Stimulated activated CD8-positive, alpha-beta memory T cell treated with anti-CD3 and anti-CD28 coated beads, Interleukin-15, amount 100 ng/mL, for 1 hour (primary cell): ENCODE data around the gene UNC45B.
"Not testable (repeated sequence)": the region's sequence is repeated elsewhere in the genome, so short reads cannot be mapped to it uniquely, and the experiment has no call there.

Source experiments
- DNase-seq: peaks from one replicate; pipeline ENCODE4 v3.0.0-alpha.2; 2020; ENCODE audit warnings: low read depth

The UNC45B gene

DNA sequence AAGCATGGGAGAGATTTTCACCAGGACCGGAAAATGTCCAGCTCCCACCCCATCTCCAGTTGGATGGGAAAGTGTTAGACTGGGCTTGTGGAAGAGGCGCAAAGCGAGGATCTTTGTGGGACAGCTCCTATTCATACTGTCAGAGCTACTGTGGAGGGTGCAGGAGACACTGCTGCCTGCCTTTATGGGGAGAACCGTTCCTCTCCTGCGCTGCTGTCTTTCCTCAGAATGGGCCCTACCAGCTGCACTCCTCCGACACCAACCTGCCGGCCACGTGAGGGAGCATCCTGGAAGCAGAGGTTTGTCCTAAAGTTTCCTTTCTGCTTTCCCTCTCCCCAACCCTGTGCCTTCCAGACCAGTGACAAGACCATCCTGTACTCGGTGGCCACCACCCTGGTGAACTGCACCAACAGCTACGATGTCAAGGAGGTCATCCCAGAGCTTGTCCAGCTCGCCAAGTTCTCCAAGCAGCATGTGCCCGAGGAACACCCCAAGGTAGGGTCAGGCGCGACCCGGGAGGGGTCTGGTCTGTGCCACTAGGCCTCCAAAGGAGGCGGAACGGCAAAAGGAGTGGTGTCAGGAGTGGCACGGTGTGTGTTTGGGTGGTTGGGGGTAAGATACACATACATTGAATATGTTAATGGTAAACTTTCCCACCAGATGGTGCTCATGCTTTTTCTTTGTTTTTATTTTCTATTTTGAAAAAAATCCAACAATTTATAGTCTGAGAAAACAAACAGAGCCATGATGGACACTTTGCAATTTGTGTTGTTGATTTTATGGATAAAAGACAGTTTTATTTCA, 23.6 kb downstream of the UNC45B start:
- DNase-seq = no peak

DNA sequence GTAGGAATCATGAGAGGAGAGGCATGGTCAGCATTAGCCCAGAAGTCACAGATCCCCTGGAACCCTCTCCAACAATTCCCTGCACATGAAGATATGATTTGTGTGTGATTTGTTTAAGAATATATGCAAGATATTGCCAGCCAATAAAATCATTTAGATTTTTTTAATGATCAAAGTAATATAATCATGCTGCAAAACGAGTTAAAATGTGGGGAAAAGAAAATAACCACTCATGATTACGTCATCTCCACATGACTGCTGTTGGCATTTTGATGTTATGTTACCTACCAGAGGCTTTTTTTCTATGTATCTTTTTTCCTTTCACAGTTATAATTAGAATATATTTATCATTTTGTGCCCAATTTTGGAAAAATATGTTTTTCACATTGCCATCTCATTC, 24.2 kb downstream of the UNC45B start:
- DNase-seq = no peak

DNA sequence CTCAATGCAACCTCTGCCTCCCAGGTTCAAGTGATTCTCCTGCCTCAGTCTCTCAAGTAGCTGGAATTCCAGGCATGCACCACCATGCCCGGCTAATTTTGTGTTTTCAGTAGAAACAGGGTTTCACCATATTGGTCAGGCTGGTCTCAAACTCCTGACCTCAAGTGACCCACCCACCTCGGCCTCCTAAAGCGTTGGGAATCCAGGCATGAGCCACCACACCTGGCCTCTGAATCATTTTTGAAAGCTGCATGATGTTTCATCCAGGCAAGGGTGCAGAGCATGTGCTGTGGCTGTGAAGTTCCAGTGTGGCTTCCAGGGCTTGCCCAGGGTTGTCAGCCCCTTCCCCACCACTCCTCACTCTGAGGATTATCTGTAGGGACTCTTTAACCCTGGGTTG, 24.7 kb downstream of the UNC45B start:
- DNase-seq = not testable (repeated sequence)

DNA sequence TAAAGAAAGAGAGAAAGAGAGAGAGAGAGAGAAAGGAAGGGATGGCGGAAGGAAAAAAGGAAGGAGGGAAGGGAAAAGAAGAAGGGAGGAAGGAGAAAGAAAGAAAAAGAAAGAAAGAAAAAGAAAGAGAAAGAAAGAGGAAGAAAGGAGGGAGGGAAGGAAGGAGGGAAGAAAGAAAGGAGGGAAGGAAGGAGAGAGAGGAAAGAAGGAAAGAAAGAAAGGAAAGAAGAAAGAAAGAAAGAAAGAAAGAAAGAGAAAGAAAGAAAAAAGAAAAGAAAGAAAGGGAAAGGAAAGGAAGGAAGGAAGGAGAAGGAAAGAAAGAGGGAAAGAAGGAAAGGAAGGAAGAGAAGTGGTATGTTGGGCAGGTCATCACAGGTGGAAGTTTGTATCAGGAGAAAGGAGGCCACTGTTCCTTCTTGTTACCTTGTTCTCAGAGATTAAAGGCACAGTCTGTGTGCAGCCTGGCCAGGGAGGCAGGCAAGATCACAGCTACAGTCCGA, 27.3 kb downstream of the UNC45B start:
- no peak for DNase-seq

DNA sequence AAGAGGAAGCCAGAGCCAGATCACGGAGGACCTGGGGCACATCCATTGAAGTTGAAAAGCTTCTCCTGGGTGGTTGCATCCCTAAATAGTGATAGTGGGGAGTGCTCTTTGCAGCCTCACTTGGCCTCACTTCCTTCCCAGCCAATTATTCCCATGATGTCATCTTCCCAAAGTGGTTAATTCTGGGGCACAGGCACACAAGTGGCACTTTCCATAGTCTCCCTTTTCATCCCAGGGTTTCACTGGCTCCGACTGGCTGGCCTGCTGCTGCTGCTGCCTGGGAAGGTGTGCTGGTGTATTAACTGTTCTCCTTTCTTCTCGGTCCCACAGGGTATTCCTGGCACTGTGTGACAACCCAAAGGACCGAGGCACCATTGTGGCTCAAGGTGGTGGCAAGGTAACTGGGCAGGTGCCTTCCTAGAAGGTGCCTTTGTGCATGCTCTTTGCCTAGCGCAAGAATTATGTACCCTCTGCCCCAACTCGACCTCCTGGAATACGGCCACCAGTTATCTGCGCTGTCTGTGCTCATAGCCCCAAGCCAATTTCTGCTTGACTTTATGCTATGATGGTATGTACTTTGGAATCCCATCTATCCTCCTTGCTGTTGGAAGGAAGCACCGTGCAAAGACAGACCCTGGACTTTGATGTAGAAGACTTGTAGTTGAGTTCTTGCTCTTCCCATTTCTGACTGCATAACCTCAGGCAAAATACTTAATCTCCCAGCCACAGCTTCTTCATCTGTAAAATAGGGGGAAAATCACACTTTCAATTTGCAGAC, 28.2 kb downstream of the UNC45B start:
- DNase-seq = no peak

DNA sequence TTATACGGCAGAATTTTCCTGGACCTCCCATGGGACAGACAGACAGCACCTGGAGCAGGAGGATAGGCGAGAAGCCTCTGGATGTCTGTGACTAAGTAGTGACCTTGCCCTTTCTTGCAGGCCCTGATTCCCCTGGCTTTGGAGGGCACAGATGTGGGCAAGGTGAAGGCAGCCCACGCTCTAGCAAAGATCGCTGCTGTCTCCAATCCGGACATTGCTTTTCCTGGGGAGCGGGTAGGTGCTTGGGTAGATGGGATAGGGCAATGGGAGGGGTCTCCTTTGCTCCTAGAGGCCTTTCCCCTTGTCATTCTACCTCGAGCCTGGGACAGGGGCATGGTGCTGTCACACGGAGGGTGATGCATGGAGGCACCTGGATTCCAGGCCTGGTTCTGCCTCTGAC, 29.3 kb downstream of the UNC45B start:
- DNase-seq = no peak

DNA sequence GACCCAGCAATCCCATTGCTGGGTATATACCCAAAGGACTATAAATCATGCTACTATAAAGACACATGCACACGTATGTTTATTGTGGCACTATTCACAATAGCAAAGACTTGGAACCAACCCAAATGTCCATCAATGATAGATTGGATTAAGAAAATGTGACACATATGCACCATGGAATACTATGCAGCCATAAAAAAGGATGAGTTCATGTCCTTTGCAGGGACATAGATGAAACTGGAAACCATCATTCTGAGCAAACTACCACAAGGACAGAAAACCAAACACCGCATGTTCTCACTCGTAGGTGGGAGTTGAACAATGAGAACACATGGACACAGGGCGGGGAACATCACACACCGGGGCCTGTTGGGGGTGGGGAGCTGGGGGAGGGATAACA, 31.8 kb downstream of the UNC45B start:
- not testable (repeated sequence) for DNase-seq

DNA sequence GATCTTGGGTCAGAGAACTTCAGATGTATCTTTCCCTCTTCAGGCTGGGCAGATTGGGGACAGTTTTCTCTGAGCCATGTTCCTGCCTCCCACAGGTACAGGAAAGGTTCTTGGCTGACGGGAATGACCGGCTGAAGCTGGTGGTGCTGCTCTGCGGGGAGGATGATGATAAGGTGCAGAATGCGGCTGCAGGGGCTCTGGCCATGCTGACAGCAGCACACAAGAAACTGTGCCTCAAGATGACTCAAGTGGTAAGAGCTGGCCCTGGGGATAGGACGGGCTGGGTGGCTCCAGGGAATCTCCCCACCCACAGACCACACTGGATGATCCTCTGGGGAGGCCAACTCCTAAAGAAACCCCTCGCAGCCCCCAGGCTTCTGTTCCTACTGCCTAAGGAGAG, 35.7 kb downstream of the UNC45B start:
- DNase-seq = no peak

DNA sequence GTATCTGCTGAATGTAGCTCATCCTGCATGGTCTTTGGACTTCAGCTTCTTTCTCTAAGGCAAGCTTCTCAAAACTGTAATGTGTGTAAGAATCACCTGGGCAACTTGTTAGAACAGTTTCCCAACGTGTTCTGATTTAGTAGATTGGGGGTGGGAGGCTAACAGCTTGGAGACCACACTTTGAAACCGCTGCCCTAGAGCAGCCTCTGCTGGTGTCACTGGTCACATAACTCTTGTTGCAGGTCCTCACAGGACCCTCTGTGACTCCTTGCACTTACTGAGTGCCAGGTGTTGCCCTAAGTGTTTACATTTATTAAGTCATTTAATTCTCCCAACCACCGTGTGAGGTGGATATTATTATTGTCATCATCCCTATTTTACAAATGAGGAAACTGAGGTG, 36.7 kb downstream of the UNC45B start:
- no peak for DNase-seq

DNA sequence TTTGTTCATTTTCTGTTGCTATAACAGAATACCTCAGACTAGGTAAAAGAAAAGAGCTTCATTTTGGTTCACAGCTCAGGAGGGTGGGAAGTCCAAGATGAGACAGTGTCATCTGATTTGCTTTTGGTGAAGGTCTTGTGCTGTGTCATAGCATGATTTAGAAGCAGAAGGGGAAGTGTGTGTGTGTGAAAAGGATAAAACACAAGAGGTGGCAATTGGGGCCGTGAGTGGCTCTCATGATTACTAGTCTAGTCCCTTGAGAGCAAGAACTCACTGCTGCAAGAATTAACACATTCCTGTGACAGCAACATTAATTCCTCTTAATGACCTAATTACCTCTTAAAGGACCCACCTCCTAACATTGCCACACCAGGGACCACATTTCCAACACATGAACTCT, 38.2 kb downstream of the UNC45B start:
- no peak for DNase-seq

DNA sequence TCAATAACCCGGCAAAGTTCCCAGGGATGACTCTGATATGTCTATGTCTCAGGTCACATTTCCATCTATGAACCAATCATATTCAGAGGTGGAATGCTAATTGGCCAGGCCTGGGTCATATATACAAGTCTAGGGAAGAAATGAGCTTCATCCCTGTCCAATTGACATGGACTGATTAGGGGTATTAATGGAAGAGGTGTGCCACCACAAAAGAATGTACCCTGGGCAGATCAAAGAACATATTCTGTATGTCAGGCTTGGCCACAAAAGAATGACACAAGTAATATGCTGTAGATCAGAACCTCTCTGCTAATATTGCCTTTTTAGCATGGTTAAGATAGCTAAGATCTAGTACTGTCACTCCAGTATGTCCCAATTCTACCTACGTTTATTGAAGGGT, 39.9 kb downstream of the UNC45B start:
- no peak for DNase-seq

DNA sequence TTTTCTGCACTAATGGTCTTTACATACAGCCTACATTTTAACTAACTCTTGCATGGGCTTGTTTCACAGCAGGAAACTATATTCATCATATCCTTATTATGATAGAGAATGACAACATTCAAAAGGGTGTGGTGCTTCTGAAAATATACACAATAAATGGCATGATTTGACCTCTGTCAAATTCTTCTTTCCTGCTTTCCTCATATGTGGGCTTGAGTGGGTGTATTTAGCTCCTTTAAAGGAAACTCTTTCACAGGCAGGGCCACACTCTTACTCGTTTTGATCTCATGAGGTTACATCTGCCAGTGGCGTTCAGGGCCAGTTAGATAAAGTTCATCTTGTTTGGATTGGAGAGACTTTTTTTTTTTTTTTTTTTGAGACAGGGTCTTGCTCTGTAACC, 40.5 kb downstream of the UNC45B start:
- DNase-seq = no peak

DNA sequence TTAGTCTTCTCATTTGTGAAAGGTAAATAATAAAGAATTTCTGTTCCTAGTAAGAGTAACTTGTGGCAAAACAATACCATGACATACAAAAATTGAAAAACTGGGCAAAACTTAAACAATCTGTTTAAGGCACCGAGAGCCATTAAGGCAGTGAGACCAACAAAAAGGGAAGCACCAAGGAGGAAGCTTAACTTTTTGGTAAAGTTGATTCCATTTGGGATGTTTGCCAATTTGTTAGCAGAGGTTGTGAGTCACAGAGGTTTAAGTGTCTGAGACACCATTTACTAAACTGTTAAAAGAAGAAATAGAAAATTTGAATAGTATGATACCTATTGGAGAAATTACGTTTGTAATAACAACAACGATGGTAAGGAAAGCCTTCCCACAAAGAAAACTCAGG, 41.7 kb downstream of the UNC45B start:
- no peak for DNase-seq

DNA sequence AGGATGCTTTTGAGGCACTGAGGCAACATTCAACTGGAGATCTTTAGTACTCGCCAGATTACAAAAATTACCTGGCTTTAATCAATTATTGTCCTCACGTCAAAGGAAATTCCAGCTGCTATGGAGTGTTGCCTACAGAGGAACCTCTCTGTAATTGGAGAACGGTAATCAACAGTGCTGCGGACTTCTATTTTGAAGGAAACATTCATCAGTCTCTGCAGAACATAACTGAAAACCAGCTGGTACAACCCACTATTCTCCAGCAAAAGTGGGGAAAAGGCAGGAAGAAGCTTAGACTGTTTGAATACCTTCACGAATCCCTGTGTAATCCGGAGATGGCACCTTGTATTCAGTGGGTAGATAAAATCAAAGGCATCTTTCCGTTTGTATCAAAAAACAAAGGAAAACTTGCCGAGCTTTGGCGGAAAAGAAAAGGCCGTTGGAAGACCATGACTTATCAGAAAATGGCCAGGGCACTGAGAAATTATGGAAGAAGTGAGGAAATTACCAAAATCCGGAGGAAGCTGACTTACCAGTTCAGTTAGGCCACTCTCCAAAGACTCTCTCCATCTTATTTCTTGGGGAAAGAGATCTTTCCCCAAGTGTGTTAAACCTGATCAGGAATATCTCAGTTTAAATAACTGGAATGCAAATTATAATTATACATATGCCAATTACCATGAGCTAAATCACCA, 43.5 kb downstream of the UNC45B start:
- no peak for DNase-seq

DNA sequence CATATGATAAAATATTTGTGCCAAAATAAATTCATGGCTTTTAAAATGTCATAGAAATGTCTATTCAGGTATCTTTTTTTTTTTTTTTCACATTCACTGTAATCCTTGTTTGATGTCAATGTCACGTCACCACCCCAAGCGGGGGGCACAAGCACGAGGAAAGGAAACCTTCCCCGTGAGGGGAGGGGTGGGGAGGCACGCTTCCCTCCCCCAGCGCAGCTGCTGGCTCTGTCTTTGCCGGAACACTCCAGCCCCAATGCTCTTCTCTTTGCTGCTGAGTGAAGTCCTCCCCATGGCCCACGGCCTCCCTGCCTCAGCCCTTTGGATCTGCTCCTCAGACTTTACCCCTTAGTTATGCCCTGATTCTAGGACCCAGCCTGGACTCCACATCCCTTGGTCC, 45.1 kb downstream of the UNC45B start:
- DNase-seq = no peak

DNA sequence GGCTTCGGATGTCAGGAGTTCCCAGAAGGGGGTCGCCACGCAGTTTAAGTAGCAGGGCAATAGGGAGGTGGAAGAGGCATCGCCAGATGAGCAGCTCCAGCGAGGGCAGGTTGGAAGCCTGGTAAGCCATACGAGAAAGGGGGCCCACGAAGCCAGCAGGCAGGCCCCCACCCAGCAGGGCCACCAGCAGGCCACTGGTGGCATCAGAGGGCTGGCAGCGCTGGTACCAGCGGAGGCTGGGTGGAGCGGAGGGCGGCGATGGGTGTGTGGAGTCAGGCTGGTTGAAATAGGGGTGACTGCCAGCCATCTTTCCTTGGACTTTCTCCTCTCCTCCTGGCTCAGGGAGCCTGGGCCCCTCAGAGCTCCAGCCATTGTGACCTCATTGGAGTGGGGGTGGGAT, 46.4 kb downstream of the UNC45B start, which contains the start of gene SLC35G3:
Gene SLC35G3, minus strand, starts transcription at position 393 of the 400 bp plus-strand sequence. Its CDS starts 86 bp downstream, at position 307.
- not testable (repeated sequence) for DNase-seq

DNA sequence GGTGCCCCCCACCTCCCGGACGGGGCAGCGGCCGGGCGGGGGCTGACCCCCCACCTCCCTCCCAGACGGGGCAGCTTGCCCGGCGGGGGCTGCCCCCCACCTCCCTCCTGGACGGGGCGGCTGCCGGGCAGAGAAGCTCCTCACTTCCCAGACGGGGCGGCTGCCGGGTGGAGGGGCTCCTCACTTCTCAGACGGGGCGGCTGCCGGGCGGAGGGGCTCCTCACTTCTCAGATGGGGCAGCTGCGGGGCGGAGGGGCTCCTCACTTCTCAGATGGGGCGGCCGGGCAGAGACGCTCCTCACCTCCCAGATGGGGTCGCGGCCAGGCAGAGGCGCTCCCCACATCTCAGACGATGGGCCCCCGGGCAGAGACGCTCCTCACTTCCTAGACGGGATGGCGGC, 47.4 kb downstream of the UNC45B start:
- DNase-seq = not testable (repeated sequence)

DNA sequence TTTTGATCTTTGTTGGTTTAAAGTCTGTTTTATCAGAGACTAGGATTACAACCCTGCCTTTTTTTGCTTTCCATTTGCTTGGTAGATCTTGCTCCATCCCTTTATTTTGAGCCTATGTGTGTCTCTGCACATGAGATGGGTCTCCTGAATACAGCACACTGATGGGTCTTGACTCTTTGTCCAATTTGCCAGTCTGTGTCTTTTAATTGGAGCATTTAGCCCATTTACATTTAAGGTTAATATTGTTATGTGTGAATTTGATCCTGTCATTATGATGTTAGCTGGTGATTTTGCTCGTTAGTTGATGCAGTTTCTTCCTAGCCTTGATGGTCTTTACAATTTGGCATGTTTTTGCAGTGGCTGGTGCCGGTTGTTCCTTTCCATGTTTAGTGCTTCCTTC, 55.0 kb downstream of the UNC45B start:
- DNase-seq = not testable (repeated sequence)

DNA sequence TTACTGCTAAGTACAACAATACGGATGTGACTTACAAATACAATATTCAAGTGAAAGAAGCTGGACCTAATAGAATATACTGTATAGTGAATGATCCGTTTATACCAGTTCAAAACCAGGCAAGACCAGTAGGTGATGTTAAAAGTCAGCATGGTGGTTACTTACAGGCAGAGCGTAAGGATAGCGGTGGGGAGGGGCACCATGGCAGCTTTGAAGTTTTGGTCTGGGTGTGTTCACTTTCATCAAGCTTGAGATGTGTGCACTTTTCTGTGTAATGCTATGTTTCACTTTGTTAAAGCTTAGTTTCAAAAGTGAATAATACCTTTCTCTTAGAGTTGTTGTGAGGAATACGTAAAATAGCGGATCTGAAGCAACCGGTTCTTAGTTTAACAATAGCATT, 63.1 kb downstream of the UNC45B start:
- no peak for DNase-seq

DNA sequence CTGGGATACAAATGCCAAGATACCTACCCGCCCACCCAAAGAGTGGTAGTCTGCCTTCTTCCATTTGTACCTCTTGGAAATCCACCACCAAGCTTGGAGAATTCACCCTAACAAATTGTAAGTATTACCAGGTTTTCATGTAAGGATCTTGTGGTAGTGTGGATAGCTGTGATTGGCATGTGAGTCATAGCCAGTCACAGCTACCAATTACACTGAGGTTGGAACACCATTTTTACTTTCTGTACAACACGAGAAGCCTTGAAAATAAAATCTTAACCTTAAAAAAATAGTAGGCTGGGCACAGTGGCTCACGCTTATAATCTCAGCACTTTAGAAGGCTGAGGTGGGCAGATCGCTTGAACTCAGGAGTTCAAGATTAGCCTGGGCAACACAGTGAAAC, 65.1 kb downstream of the UNC45B start:
- DNase-seq = no peak

DNA sequence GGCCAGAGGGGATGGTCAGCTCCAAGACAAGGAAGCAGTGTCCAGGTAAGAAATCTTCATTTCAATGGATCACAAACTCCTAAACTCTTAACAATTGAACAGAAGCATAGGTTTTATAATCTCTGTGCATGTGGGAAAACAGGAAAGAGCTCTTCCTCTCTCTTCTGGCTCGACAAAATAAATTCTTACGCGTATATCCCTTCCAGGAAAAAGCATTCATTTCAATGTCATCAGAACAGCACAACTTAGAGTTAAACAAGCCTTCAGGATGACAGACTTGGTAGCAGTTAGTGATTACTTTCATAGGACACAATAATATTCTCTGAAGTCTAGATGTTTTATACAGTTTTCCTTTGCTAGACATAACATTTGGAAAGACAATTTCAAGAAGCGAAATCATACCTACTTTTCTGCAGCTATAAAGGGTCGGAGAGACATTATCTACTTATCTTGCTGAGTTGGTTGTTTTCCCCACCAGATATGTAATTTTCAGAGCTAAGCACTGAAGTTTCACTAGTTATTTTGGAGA, 65.9 kb downstream of the UNC45B start:
- no peak for DNase-seq

DNA sequence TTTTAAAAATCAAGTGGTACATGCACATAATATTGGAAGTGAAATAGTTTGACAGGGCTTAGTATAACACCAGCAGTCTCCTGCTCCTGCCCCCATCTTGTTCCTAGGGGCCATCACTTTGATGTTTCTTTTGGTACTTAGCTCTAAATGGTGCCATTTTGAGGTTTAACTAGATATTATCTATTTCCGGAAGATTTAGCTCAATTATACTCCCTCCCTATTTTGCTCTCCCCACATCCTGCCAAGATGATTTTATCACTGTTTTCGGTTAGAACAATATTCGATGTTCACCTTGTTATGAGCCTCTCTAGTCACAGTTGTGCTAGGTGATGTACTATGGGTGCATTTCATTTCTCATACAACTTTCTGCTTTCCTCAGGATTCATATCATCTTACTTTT, 66.6 kb downstream of the UNC45B start:
- no peak for DNase-seq
